ENCODE data around the gene XPNPEP1.

XPNPEP1 gene

DNA sequence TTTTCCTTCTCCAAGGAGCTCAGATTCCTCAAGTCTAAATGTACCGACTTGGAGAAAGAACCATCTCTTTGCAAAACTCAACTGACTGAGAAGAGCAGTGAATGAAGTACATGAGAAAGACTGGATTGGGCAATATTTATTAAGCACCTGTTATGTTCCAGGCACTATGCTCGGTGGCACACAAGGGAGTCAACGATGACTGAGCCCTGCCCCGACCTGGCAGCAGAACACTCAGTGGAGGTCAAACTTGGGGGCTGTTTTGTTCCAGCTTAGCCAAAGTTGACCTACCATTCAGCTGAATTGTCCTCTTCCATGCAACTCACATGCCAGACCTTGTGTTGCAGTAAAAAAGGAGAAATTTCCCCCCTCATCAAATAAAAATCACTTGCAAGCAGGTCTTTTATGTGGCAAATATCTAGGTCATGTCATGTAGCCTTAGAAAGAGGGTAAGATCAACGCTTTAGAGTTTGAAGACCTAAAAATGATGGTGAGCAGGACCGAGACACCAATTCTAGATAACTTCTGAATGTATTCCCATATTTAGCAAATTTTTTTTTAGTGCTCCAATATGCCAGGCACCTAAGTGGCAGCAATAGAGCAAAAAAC lies 14.3 kb upstream of the XPNPEP1 start:
- Histone ChIP-seq H3K4me3 (ENCODE audit: low read length) (no peak overlapping the region), H3K4me1 (ENCODE audit: control insufficient read depth, low read length) (no peaks in the 10 kb centered on the region), H3K36me3 (ENCODE audit: control insufficient read depth, low read length) (no peaks in the 10 kb centered on the region), H4K20me1 (ENCODE audit: control insufficient read depth, insufficient read depth, low read depth, low read length) (no peaks in the 10 kb centered on the region), H3K9me3 (ENCODE audit: control insufficient read depth, insufficient read depth, low read length) (no peaks in the 10 kb centered on the region), H3K27ac (ENCODE audit: low read depth, low read length) (no peak overlapping the region), H3K9me2 (replicated peaks; ENCODE audit: control insufficient read depth, low read length) (no peaks in the 10 kb centered on the region), H3K4me2 (ENCODE audit: low read length) (no peak overlapping the region), H3K27me3 (ENCODE audit: control insufficient read depth, low read length) (no peaks in the 10 kb centered on the region), H3K79me2 (ENCODE audit: control insufficient read depth, low read length) (no peaks in the 10 kb centered on the region), H3F3A (ENCODE audit: control insufficient read depth, insufficient read depth) (no peaks in the 10 kb centered on the region)
- TF ChIP-seq EZH2phosphoT487 (IDR thresholded peaks at IDR 0.05; ENCODE audit: borderline replicate concordance, low read length): no peak
- TF ChIP-seq CTCF (IDR thresholded peaks at IDR 0.05; ENCODE audit: low read depth, low read length, poor library complexity, severe bottlenecking): no peak

DNA sequence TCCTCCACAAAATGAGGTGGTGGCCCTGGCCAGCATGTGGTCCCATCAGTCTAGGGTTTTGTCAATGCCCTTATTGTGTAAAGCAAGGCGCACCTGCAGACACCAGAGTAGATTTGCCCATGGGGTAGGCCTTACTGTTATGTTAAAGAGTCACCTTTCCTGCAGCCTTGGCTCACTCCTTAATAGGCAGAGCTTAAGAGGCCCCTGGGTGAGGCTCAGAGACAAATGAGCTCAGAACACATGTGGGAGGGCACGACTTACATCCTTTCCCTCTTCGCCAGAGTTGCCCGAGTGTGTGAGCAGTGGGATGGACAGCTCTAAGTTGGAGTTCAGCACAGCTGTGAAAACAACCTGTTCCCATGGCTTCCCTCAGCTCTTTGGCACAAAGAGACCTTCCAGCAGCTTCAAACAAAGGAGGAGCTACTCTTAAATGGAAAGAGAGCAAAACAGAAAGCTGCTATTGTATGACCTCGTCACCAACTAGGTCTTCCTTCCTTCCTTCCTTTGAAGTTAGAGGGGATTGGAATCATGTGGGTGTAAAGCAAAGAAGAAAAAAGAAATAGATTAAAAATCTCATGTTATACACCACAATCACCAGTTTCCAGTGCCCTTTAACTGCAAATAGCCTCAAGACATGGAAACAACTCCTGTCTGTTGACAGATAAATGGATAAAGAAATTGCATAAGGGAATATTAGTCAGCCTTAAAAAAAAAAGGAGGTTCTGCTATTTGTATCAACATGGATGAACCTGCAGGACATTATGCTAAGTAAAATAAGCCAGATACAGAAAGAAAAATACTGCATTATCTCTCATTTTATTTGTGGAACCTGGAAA lies 11.9 kb upstream of the XPNPEP1 start:
- no peaks in the 10 kb centered on the region for H4K20me1 ChIP-seq (ENCODE audit: control insufficient read depth, insufficient read depth, low read depth, low read length)
- H3K4me1 ChIP-seq (ENCODE audit: control insufficient read depth, low read length): no peaks in the 10 kb centered on the region
- no peaks in the 10 kb centered on the region for H3K9me2 ChIP-seq (replicated peaks; ENCODE audit: control insufficient read depth, low read length)
- no peak overlapping the region for H3K4me3 ChIP-seq (ENCODE audit: low read length)
- no peaks in the 10 kb centered on the region for H3K27me3 ChIP-seq (ENCODE audit: control insufficient read depth, low read length)
- no peaks in the 10 kb centered on the region for H3F3A ChIP-seq (ENCODE audit: control insufficient read depth, insufficient read depth)
- H3K4me2 ChIP-seq (ENCODE audit: low read length): no peak overlapping the region
- H3K79me2 ChIP-seq (ENCODE audit: control insufficient read depth, low read length): no peaks in the 10 kb centered on the region
- H3K36me3 ChIP-seq (ENCODE audit: control insufficient read depth, low read length): no peaks in the 10 kb centered on the region
- TF ChIP-seq CTCF (IDR thresholded peaks at IDR 0.05; ENCODE audit: low read depth, low read length, poor library complexity, severe bottlenecking) (no peak), EZH2phosphoT487 (IDR thresholded peaks at IDR 0.05; ENCODE audit: borderline replicate concordance, low read length) (no peak)
- no peaks in the 10 kb centered on the region for H3K9me3 ChIP-seq (ENCODE audit: control insufficient read depth, insufficient read depth, low read length)
- H3K27ac ChIP-seq (ENCODE audit: low read depth, low read length): no peak overlapping the region

- H3K79me2 ChIP-seq (ENCODE audit: control insufficient read depth, low read length): no peaks in the 10 kb centered on the region
- H3K36me3 ChIP-seq (ENCODE audit: control insufficient read depth, low read length): no peaks in the 10 kb centered on the region
- no peaks in the 10 kb centered on the region for H4K20me1 ChIP-seq (ENCODE audit: control insufficient read depth, insufficient read depth, low read depth, low read length)
- no peaks in the 10 kb centered on the region for H3K27me3 ChIP-seq (ENCODE audit: control insufficient read depth, low read length)
- no peak overlapping the region for H3K4me3 ChIP-seq (ENCODE audit: low read length)
- no peaks in the 10 kb centered on the region for H3K4me1 ChIP-seq (ENCODE audit: control insufficient read depth, low read length)
- no peaks in the 10 kb centered on the region for H3K9me2 ChIP-seq (replicated peaks; ENCODE audit: control insufficient read depth, low read length)
- no peak for TF ChIP-seq EZH2phosphoT487 (IDR thresholded peaks at IDR 0.05; ENCODE audit: borderline replicate concordance, low read length)
- TF ChIP-seq CTCF (IDR thresholded peaks at IDR 0.05; ENCODE audit: low read depth, low read length, poor library complexity, severe bottlenecking): no peak
- H3K9me3 ChIP-seq (ENCODE audit: control insufficient read depth, insufficient read depth, low read length): no peaks in the 10 kb centered on the region
- H3F3A ChIP-seq (ENCODE audit: control insufficient read depth, insufficient read depth): no peaks in the 10 kb centered on the region
- H3K4me2 ChIP-seq (ENCODE audit: low read length): no peak overlapping the region
- no peak overlapping the region for H3K27ac ChIP-seq (ENCODE audit: low read depth, low read length)
Observed at GRCh38 chr10:109933984-109934565, 10.8 kb upstream of the XPNPEP1 start.

Data from DOHH2 (cell line).